Measurements from ENCODE around the gene CYP21A2. TPM values are rescaled to one million over a fixed set of nuclear protein-coding genes. Genes with fewer than 3 reads are reported as not detected.
"Not testable (repeated sequence)": the region's sequence is repeated elsewhere in the genome, so short reads cannot be mapped to it uniquely, and the experiment has no call there.

CYP21A2 gene
- total RNA-seq, 1 experiment from 2014 or later: not detected

DNA sequence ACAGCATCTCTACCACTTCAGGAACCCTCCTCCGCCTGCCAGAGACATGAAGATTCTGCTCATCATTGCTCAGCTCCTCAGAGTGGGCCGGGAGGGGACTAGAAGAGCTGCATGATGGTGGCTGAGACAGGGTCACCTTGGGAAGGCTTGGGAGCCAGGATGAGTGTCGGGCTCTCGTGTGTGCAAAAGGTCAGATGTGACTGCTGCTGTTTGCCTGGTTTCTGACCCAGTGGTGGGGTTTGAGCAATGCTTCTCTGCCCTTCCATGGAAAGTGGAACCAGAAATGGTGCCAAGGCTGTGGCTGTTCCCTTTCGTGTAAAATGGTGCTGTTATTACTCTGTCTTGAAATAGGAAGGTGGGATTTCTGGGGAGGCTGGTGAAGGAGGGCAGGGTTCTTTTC is 24.5 kb upstream of the CYP21A2 start:
- DNase-seq (ENCODE audit: low read depth, low spot score); in situ Hi-C loops (cut with HindIII; ENCODE audit: low pct_unique_long_range_greater_than_20kb, low sequenced_read_pairs): not testable (repeated sequence)

DNA sequence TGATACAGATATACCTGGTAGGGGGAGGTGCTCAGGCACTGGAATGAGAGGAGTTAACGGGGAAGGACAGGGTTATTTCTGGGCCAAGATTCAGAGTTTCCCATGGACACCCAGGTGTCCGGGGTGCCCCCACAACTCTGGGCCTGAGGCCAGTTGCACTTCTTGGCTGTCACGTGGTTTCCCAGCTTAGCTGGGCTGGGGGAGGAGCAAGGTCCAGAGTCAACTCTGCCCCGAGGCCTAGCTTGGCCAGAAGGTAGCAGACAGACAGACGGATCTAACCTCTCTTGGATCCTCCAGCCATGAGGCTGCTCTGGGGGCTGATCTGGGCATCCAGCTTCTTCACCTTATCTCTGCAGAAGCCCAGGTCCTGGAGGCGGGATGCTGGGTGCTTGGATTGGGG is 23.7 kb upstream of the CYP21A2 start, which contains the start of gene C4B:
TSS of gene C4B (plus strand) at position 249 of the 400 bp plus-strand sequence. CDS start at position 300, 51 bp downstream.
- in situ Hi-C loops (cut with HindIII; ENCODE audit: low pct_unique_long_range_greater_than_20kb, low sequenced_read_pairs); DNase-seq (ENCODE audit: low read depth, low spot score): not testable (repeated sequence)

DNA sequence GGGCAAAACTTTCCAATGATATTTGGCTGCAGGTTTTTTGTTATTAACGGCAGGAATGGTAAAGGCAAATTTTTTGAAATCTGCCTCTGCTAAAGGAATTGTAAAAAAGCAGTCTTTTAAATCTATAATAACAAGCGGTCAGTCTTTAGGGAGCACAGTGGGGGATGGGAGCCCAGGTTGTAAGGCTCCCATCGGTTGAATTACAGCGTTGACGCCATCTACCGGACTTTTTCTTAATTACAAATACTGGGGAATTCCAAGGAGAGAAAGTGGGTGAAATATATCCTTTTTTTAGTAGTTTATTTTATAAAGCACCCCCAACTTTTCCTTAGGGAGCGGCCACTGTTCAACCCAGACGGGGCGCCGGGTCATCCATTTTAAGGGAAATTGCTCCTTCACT is 16.1 kb upstream of the CYP21A2 start:
- DNase-seq (ENCODE audit: low read depth, low spot score); in situ Hi-C loops (cut with HindIII; ENCODE audit: low pct_unique_long_range_greater_than_20kb, low sequenced_read_pairs): not testable (repeated sequence)

DNA sequence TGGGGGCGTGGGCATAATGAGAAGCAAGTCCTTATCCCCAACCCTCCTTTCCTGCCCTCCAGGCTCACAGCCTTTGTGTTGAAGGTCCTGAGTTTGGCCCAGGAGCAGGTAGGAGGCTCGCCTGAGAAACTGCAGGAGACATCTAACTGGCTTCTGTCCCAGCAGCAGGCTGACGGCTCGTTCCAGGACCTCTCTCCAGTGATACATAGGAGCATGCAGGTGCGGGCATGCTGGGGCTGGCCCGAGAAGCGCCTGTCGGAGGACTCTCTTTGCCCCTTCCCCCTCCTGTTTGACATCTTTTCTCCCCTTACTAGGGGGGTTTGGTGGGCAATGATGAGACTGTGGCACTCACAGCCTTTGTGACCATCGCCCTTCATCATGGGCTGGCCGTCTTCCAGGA is 9.6 kb upstream of the CYP21A2 start:
- DNase-seq (ENCODE audit: low read depth, low spot score); in situ Hi-C loops (cut with HindIII; ENCODE audit: low pct_unique_long_range_greater_than_20kb, low sequenced_read_pairs): not testable (repeated sequence)

DNA sequence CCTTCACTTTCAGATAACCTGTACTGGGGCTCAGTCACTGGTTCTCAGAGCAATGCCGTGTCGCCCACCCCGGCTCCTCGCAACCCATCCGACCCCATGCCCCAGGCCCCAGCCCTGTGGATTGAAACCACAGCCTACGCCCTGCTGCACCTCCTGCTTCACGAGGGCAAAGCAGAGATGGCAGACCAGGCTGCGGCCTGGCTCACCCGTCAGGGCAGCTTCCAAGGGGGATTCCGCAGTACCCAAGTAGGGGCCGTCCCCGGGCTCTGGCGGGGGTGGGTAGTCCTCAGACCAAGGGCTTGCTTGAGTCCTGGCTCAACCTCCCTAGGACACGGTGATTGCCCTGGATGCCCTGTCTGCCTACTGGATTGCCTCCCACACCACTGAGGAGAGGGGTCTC is 8.7 kb upstream of the CYP21A2 start:
- in situ Hi-C loops (cut with HindIII; ENCODE audit: low pct_unique_long_range_greater_than_20kb, low sequenced_read_pairs): not testable (repeated sequence)

DNA sequence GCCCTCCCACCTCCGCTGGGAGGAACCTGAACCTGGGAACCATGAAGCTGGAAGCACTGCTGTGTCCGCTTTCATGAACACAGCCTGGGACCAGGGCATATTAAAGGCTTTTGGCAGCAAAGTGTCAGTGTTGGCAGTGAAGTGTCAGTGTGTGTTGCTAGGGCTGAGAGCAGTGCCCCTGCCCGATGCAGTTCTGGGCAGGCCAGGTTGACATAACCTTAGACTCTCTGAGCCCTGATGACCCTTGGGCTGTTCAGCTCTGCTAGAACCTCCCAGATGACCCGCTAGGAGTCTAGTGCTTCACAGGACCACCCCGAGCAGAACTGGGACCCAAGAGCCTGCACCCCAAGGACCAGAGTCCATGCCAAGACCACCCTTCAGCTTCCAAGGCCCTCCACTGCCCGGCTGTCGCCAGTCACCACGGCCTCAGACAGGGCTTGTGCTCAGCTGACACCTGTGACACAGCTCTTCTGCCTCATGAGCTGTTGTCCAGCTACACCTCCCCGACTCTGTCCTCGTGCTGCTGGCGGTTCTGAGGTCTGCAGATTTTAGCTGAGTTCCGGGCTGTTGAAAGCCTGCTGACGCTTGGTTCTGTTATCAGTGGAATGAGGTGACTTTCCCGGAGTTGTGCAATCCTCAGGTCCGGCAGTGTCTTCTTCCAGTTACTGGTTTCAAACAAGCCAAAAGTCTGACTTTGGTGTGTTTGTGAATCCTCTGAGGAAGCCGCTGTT is 2.8 kb upstream of the CYP21A2 start:
- DNase-seq (ENCODE audit: low read depth, low spot score); in situ Hi-C loops (cut with HindIII; ENCODE audit: low pct_unique_long_range_greater_than_20kb, low sequenced_read_pairs): not testable (repeated sequence)

More for the DNA sequence above, 8.7 kb upstream of the CYP21A2 start:
- DNase-seq (ENCODE audit: low read depth, low spot score): not testable (repeated sequence)

DNA sequence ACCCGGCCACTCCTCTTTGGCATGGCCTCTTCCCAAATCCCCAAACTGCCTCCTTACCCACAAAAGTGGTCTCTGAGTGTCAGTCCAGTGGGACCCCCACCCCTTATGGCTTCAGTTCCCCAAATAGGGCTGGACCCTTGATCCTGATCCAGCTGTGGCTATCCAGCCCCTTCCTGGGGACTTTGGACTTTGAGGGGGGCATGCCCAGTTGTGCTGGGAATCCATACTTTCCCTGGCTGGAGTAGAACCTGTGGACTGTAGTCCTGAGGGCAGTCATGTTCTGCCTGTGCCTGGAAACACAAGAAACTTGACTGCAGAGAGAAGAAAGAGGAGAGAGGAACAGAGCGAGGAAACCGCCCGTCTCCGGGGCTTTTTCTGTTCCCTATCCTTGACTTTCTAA is 1.1 kb upstream of the CYP21A2 start:
- in situ Hi-C loops (cut with HindIII; ENCODE audit: low pct_unique_long_range_greater_than_20kb, low sequenced_read_pairs); DNase-seq (ENCODE audit: low read depth, low spot score): not testable (repeated sequence)

DNA sequence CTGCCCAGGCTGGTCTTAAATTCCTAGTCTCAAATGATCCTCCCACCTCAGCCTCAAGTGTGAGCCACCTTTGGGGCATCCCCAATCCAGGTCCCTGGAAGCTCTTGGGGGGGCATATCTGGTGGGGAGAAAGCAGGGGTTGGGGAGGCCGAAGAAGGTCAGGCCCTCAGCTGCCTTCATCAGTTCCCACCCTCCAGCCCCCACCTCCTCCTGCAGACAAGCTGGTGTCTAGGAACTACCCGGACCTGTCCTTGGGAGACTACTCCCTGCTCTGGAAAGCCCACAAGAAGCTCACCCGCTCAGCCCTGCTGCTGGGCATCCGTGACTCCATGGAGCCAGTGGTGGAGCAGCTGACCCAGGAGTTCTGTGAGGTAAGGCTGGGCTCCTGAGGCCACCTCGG is 663 bp downstream of the CYP21A2 start:
- DNase-seq (ENCODE audit: low read depth, low spot score); in situ Hi-C loops (cut with HindIII; ENCODE audit: low pct_unique_long_range_greater_than_20kb, low sequenced_read_pairs): not testable (repeated sequence)

DNA sequence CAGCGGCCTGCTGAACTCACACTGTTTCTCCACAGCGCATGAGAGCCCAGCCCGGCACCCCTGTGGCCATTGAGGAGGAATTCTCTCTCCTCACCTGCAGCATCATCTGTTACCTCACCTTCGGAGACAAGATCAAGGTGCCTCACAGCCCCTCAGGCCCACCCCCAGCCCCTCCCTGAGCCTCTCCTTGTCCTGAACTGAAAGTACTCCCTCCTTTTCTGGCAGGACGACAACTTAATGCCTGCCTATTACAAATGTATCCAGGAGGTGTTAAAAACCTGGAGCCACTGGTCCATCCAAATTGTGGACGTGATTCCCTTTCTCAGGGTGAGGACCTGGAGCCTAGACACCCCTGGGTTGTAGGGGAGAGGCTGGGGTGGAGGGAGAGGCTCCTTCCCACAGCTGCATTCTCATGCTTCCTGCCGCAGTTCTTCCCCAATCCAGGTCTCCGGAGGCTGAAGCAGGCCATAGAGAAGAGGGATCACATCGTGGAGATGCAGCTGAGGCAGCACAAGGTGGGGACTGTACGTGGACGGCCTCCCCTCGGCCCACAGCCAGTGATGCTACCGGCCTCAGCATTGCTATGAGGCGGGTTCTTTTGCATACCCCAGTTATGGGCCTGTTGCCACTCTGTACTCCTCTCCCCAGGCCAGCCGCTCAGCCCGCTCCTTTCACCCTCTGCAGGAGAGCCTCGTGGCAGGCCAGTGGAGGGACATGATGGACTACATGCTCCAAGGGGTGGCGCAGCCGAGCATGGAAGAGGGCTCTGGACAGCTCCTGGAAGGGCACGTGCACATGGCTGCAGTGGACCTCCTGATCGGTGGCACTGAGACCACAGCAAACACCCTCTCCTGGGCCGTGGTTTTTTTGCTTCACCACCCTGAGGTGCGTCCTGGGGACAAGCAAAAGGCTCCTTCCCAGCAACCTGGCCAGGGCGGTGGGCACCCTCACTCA is 1.4 kb downstream of the CYP21A2 start:
- in situ Hi-C loops (cut with HindIII; ENCODE audit: low pct_unique_long_range_greater_than_20kb, low sequenced_read_pairs): not testable (repeated sequence)

DNA sequence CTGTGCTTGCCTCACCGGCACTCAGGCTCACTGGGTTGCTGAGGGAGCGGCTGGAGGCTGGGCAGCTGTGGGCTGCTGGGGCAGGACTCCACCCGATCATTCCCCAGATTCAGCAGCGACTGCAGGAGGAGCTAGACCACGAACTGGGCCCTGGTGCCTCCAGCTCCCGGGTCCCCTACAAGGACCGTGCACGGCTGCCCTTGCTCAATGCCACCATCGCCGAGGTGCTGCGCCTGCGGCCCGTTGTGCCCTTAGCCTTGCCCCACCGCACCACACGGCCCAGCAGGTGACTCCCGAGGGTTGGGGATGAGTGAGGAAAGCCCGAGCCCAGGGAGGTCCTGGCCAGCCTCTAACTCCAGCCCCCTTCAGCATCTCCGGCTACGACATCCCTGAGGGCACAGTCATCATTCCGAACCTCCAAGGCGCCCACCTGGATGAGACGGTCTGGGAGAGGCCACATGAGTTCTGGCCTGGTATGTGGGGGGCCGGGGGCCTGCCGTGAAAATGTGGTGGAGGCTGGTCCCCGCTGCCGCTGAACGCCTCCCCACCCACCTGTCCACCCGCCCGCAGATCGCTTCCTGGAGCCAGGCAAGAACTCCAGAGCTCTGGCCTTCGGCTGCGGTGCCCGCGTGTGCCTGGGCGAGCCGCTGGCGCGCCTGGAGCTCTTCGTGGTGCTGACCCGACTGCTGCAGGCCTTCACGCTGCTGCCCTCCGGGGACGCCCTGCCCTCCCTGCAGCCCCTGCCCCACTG is 2.3 kb downstream of the CYP21A2 start:
- DNase-seq (ENCODE audit: low read depth, low spot score); in situ Hi-C loops (cut with HindIII; ENCODE audit: low pct_unique_long_range_greater_than_20kb, low sequenced_read_pairs): not testable (repeated sequence)

More for the DNA sequence above, 1.4 kb downstream of the CYP21A2 start:
- DNase-seq (ENCODE audit: low read depth, low spot score): not testable (repeated sequence)

DNA sequence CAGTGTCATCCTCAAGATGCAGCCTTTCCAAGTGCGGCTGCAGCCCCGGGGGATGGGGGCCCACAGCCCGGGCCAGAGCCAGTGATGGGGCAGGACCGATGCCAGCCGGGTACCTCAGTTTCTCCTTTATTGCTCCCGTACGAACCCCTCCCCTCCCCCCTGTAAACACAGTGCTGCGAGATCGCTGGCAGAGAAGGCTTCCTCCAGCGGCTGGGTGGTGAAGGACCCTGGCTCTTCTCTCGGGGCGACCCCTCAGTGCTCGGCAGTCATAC is 2.8 kb downstream of the CYP21A2 start:
- in situ Hi-C loops (cut with HindIII; ENCODE audit: low pct_unique_long_range_greater_than_20kb, low sequenced_read_pairs); DNase-seq (ENCODE audit: low read depth, low spot score): not testable (repeated sequence)

DNA sequence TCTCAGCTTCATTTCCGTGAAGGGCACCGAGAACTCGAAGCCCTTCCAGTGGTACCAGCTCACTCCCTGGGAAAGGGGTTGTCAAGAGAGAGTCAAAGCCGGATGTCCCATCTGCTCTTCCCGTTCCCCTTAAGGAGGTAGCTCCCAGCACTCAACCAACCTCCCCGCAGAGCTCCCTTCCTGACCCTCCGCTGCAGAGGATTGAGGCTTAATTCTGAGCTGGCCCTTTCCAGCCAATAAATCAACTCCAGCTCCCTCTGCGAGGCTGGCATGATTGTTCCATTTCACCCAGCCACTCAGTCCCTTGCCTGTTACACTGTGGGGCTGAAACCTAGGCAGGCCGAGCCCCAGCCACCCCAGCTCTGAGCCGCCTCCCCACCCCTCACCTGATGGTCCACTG is 3.2 kb downstream of the CYP21A2 start:
- DNase-seq (ENCODE audit: low read depth, low spot score); in situ Hi-C loops (cut with HindIII; ENCODE audit: low pct_unique_long_range_greater_than_20kb, low sequenced_read_pairs): not testable (repeated sequence)

DNA sequence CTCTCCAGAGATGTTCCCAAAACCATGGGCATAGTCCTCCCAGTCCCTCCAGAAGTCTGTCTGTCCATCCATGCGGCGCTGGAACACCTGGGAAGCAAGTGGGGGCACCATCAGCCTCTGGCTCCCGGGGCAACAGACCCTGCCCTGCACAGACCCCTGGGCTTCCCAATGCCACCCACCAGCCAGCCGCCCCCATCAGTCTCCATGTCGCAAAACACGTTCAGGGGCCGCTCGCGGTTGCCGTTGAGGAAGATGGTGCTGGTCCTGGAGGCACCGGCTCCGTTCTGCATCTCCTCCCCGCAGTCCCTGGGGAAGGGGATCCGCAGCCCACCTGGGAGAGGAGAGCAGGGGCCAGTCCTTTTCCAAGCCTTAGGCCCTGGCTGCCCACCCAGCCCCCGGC is 4.1 kb downstream of the CYP21A2 start:
- in situ Hi-C loops (cut with HindIII; ENCODE audit: low pct_unique_long_range_greater_than_20kb, low sequenced_read_pairs); DNase-seq (ENCODE audit: low read depth, low spot score): not testable (repeated sequence)

DNA sequence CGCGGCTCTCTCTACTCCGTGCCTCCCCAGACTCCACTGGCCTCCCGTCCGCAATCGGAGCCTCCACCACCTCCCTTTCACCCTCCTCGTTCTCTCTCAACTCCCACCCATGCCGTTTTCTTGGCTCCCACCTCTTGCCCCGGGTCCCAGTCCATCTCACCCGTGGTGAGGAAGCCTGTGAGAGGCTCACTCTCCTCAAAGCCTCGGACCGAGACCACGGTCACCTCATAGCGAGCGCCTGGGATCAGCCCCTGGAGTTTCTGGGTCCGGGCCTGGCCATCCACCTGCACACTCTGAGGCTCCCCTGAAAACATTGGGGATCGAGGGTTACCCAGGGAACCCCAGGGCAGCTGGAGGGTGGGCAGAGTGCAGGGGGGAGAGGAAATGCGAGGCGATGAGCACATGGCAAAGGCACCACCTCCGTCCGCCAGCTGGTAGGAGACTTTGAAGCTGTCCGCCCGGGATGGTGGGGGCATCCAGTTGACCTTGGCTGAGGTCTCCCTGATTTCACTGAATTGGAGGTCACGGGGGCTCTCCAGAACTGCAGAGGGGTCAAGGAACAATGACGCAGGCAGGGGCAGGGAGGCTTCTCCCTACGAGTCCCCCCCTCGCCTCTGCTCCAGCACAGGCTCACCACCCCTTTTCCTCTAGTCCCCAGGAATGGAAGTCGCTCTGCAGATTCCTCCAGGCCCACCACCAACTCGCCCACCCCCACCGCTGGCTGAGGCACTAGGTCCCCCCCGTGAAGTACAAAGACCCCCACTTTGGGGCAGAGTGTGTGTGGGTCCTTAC is 5.6 kb downstream of the CYP21A2 start:
- in situ Hi-C loops (cut with HindIII; ENCODE audit: low pct_unique_long_range_greater_than_20kb, low sequenced_read_pairs): not testable (repeated sequence)

DNA sequence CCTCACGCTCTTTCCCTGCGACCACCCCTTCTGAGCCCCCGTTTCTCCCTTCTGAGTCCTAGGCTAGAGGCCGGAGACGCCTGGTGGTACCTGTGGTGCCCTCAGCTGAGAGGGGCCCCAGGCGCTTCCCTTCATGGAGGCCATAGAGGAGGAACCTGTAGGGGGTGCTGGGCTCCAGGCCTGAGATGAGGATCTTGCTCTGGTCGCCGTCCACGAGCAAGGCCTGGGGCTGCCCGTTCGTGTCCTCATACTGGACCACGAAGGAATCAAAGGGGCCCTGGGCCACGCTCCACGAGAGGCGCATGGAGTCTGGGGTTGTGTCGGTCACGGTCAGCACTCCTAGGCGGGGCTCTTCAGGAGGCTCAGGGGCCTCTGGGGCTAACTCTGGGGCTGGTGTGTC is 6.7 kb downstream of the CYP21A2 start:
- in situ Hi-C loops (cut with HindIII; ENCODE audit: low pct_unique_long_range_greater_than_20kb, low sequenced_read_pairs); DNase-seq (ENCODE audit: low read depth, low spot score): not testable (repeated sequence)

More for the DNA sequence above, 5.6 kb downstream of the CYP21A2 start:
- not testable (repeated sequence) for DNase-seq (ENCODE audit: low read depth, low spot score)

DNA sequence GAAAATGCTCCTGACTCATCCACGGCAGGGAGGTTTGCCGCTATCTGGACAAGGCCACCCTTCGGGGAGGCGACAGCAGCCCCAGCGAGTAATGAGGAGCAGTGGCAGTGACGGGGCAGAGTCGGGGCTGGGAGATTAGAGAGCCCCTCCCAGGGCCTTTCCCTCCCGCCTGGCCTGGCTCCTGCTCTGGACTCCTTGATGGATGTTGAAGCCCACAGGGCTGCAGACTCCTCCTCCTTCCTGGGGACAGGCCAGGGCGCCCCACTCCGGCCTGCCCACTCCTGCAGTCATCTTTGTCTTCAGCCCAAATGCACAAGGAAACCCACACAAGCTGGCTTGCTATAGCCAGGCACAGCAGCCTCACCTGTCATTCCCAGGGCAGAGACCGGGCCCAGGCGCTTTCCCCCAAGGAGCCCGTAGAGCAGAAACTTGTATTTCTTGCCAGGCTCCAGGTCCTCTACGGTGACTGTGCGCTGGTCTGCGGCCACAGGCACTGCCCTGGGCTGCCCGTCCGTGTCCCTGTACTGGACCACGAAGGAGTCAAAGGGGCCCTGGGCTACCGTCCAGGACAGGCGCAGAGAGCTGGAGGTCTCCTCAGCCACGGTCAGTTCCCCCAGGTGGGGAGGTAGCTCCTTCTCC is 7.7 kb downstream of the CYP21A2 start:
- in situ Hi-C loops (cut with HindIII; ENCODE audit: low pct_unique_long_range_greater_than_20kb, low sequenced_read_pairs): no loop called here
- DNase-seq (ENCODE audit: low read depth, low spot score): no peak
